OCI-LY3 (cell line): ENCODE results near the gene NME3.

Experiments used
- CTCF ChIP-seq: fragments of 200-600, 300-600 bp; sonication (generic); IDR thresholded peaks from 2 replicates; pipeline ENCODE4 v1.5.1; 2014; ENCODE audit warnings: antibody characterized with exemption, low read length, low read depth
- EZH2phosphoT487 ChIP-seq: fragments of 200-600 bp; shearing (Covaris generic); IDR thresholded peaks from 2 replicates; pipeline ENCODE4 v1.6.1; 2018; ENCODE audit warnings: antibody characterized with exemption, mixed run types, low read depth

GRCh38 chr16:1776991-1777374, 5.6 kb upstream of the NME3 start:
- TF ChIP-seq CTCF (no peak), EZH2phosphoT487 (no peak)
